UCSD-AML1 (cell line): ENCODE results near the gene H2BW1.
"Not testable (repeated sequence)": the region's sequence is repeated elsewhere in the genome, so short reads cannot be mapped to it uniquely, and the experiment has no call there.

Source experiments
- DNase-seq: peaks from one replicate; lab custom pipeline; 2025; ENCODE audit not compliant: unreplicated experiment; lab: John Stamatoyannopoulos, UW

H2BW1 gene, protein sequence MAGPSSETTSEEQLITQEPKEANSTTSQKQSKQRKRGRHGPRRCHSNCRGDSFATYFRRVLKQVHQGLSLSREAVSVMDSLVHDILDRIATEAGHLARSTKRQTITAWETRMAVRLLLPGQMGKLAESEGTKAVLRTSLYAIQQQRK

DNA sequence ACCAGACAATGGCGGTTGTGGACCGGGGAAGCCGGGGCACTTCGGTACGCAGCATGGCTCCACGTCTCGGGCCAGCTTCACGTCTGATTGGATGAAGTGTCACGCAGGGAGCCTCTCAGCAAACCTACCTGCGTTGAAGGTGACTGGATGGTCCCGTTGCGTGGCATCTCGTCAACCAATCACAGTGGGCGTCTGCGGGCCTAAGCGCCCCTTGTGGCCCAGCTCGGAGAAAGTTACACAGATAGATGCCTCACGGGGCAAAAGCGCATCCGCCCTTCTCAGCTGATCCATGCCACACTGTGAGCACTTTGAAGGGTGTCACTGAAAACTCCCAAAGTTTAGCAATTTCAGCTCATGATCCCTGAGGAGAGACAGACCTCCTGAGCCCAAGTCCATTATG lies at the start of gene H2BW1:
Gene H2BW1, minus strand, starts transcription at position 103 of the 400 bp plus-strand sequence. CDS start 132 bp downstream, outside the sequence.
- no peak for DNase-seq

DNA sequence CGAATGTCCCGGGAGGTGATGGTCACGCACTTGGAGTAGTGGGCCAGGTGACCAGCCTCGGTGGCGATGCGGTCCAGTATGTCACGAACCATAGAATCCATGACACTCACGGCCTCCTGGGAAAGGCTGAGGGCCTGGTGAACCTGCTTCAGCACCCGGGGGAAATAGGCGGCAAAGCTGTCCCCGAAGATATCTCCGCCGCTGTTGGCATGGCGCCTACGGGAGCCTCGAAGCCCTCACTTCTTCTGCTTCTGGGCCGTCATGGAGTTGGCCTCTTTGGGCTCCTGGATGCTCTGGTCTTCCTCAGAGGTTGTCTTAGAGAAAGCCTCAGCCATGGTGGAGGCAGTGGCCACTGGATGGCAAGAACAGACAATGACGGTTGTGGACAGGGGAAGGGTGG lies 49.1 kb upstream of the H2BW1 start:
- DNase-seq: not testable (repeated sequence)

DNA sequence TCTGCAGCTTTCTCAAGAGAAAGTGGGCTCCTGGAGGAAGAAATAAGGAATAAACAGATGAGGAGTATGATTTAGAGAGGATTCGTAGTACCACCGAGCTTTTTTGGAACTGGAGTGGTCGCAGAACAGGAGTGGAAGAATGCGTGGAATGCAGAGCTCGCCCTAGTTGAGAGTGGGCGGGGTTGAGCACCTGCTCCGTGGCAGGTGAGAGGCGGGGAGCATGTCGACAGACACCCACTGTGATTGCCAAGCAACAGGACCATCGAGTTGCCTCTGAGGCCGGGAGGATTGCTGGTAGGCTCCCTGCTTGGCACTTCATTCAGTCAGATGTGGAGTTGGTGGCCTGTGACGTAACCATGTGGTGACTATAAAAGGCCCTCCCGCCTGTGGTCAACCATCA lies 41.4 kb upstream of the H2BW1 start:
- DNase-seq: not testable (repeated sequence)

DNA sequence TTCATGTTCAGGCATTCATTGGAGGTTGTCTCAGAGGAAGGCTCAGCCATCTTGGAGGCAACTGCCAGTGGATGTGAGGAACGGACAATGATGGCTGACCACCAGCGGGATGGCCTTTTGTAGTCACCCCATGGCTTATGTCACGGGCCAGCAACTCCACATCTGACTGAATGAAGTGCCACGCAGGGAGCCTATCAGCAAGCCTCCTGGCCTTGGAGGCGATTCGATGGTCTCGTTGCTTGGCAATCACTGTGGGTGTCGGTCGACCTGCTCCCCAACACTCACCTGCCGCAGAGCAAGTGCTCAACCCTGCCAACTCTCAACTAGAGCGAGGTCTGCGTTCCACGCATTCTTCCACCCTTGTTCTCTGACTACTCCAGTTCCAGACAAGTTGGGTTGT lies 33.7 kb upstream of the H2BW1 start:
- DNase-seq: no peak

DNA sequence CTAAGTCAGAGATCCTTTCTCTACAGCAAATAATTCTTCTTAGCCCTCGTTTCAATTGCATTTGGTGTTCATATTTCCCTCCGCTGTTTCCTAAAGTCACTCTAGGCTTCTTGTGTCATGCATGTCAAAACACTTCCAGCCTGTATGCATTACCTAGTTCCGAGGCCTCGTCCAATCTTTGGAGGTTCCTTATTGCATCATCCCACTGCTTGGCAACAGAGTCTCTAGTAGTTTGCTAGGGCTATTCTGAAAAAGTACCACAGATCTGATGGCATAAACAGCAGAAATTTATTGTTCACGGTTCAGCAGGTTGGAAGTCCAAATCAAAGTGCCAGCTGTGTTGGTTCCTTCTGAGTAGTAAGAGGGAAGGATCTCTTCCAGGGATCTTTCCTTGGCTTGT lies 32.1 kb upstream of the H2BW1 start:
- no peak for DNase-seq

DNA sequence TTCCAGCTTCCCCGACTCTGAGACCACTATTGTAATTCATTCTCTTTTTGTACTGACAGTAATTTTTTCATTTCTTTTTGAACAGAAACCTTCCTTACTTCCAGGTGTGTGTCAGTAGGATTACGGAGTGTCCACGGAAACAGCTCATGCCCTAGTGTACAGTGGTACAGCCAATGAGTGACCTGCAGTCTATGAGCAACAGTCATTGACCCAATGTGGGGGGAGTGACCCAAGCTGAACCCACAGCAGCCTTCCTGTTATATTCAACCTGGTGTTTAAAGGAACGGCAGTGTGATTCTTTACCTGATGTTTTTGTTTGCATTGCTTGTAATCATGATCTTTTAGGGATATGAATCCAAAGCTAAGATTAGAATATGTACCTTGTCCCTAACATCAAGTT lies 27.5 kb upstream of the H2BW1 start:
- DNase-seq: no peak

DNA sequence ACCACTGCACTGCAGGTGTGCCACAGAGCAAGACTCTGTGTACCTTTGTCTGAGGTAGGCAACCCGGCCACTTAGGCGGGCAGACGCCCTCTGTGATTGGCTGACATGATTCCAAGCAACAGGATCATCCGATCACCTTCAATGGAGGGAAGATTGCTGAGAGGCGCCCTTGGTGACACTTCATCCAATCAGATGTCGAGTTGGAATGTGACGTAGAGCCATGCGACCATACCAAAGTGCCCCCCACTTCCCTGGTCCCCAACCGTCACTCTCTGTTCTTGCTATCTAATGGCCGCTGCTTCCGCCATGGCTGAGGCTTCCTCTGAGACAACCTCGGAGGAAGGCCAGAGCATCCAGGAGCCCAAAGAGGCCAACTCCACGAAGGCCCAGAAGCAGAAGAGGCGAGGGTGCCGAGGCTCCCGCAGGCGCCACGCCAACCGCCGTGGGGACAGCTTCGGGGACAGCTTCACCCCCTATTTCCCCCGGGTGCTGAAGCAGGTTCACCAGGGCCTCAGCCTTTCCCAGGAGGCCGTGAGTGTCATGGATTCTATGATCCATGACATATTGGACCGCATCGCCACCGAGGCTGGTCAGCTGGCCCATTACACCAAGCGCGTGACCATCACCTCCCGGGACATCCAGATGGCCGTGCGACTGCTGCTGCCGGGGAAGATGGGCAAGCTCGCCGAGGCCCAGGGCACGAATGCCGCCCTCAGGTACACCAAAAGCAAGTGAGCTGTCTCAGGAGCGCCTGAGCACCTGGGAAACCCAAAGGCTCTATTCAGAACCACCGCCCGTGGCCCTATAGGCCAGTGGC lies 26.4 kb upstream of the H2BW1 start, which contains the start of gene H2BW2:
Gene H2BW2, plus strand, starts transcription at position 268 of the 817 bp plus-strand sequence. Its CDS starts 39 bp downstream, at position 307.
- DNase-seq: no peak

DNA sequence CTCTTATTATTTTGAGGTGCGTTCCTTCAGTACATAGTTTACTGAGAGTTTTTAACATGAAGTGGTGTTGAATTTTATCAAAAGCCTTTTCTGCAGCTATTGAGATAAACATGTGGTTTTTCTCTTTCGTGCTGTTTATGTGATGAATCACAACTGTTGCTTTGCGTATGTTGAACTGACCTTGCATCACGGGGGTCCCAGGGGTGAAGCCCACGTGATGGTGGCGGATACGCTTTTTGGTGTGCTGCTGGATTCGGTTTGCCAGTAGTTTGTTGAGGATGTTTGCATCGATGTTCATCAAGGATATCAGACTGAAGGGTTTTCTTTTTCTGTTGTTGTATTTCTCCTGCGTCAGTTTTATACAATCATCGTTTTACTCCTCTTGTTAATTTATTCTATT lies 4.6 kb upstream of the H2BW1 start:
- no peak for DNase-seq

DNA sequence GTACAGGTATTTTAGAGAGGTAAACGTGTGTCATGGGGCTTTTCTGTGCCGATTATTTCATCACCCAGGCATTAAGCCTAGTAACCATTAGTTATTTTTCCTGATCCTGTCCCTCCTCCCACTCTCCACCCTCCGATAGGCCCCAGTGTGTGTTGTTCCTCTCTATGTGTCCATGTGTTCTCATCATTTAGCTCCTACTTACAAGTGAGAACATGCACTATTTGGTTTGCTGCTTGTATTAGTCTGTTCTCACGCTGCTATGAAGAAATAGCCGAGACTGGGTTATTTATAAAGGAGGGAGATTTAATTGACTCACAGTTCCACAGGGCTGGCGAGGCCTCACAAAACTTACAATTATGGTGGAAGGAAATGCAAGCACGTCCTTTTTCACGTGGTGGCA lies 2.1 kb upstream of the H2BW1 start:
- DNase-seq: not testable (repeated sequence)

DNA sequence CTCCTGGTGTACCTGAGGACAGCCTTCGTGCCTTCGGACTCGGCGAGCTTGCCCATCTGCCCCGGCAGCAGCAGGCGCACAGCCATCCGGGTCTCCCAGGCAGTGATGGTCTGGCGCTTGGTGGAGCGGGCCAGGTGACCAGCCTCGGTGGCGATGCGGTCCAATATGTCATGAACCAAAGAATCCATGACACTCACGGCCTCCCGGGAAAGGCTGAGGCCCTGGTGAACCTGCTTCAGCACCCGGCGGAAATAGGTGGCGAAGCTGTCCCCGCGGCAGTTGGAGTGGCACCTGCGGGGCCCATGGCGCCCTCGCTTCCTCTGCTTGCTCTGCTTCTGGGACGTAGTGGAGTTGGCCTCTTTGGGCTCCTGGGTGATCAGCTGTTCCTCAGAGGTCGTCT lies 350 bp downstream of the H2BW1 start:
- DNase-seq: no peak

DNA sequence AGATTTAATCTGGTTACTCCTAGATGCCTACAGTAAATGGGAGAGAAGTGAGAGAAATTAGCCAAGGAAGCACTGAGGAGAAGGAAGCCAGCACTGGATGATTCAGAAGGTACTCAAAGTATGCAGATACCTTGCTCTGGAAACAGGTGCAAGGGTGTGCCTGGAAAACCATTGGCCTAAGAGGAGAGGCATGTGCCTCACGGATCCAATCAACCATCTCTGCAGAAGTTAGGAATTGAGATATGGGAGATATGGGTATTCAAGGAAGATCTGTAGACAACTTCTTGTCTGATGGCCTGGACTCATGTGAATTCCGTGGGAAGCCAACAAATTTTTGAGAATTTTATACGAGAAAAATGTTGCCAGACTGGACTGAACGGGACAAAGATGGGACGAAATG lies 4.7 kb downstream of the H2BW1 start:
- DNase-seq: no peak

DNA sequence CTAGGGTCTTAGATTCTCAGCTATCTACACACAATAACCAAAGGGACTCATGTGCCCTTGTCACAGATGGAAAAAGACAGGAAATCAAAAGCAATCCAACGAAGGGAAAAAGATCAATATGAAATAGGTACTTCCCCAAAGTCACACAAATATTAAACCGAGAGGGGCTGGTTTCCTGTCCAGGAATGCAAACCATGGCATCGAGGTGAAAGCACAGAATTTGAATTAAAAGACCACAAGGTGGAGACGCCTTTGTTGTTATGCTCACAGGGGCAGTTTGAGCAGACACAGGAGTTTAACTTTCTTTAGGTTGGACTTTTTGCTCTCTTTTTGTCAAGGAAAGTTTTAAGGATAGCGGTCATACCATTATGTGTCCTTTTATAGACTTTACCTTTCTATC lies 14.3 kb downstream of the H2BW1 start:
- no peak for DNase-seq

DNA sequence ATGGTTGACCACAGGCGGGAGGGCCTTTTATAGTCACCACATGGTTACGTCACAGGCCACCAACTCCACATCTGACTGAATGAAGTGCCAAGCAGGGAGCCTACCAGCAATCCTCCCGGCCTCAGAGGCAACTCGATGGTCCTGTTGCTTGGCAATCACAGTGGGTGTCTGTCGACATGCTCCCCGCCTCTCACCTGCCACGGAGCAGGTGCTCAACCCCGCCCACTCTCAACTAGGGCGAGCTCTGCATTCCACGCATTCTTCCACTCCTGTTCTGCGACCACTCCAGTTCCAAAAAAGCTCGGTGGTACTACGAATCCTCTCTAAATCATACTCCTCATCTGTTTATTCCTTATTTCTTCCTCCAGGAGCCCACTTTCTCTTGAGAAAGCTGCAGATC lies 30.0 kb downstream of the H2BW1 start:
- DNase-seq: not testable (repeated sequence)

DNA sequence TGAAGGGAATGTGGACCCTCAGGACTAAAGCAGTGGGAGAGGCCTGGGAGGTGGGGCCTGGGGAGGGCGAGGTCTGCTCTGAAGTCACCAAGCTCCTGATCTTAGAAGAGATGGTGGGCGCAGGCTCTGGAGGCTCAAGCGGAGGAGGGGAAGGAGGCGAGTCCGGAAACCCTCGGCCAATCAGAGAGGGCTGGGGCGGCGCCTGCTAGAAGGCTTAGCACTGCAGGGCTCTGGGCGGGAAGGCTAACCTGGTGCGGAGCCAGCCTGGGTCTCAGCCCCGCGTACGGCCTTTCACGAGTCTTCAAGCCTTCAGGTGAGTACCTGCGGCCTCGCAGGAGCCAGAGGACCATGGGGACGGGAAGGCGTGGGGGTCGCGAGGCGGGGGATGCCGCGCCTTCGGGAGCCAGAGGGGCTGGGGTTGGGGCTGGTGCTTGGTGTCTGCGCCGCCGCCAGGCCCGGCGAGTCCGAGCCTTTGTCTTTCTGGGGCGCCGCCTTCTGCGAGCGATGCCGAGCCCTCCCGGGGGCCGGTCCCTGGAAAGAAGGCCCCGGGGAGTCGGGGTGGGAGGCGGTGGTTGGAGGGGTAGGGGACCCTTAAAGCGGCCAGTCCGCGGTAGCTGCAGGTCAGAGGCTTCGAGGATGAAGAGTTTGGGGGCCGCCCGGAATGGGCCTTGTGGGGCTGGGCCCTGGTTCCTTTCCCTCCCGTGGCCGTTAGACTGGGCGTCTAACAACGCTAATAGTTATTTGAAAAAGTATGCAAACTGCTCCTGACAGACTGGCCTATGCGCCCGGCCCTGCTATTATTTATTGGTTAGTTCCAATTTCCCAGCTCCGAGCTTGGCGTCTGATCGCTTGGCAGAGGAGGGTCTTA lies 50.9 kb downstream of the H2BW1 start, which contains the start of gene TMSB15B:
Gene TMSB15B, plus strand, starts transcription at position 217 of the 868 bp plus-strand sequence.
- not testable (repeated sequence) for DNase-seq
